ENCODE measurements around the gene PSMB3.
A peak's percentile ranks its signal among the peaks of the same experiment; 100 is the strongest.

PSMB3 gene

GRCh38 chr17:38751808-38752307 is 683 bp upstream of the PSMB3 start:
- peak overlapping the region; percentile 84 for H3K27ac ChIP-seq (ENCODE audit: poor library complexity, severe bottlenecking)
- TF ChIP-seq CTCF (IDR thresholded peaks at IDR 0.05; ENCODE audit: poor library complexity, severe bottlenecking), result no peak
- no peak for DNase-seq (ENCODE audit: low spot score)
- no peaks in the 10 kb centered on the region for H3K9me3 ChIP-seq (ENCODE audit: severe bottlenecking)
- no peaks in the 10 kb centered on the region for H3K4me1 ChIP-seq (ENCODE audit: insufficient read depth, poor library complexity, severe bottlenecking)
- H3K36me3 ChIP-seq (ENCODE audit: low read depth), result peaks cover 31% of the 10 kb centered on the region
- peak overlapping the region; percentile 84 for H3K4me3 ChIP-seq (ENCODE audit: severe bottlenecking)
- ATAC-seq (ENCODE audit: low read depth), result peak; percentile 4; the same call in 2 of the 3 replicates
- no peaks in the 10 kb centered on the region for H3K27me3 ChIP-seq (ENCODE audit: insufficient read depth, poor library complexity, severe bottlenecking)

GRCh38 chr17:38753071-38753506 is 548 bp downstream of the PSMB3 start:
- Histone ChIP-seq H3K4me3 (ENCODE audit: severe bottlenecking) (peak overlapping the region; percentile 84), H3K36me3 (ENCODE audit: low read depth) (peaks cover 43% of the 10 kb centered on the region)
- no peak for DNase-seq (ENCODE audit: low spot score)

GRCh38 chr17:38761612-38762011 is 9.1 kb downstream of the PSMB3 start:
- H3K4me1 ChIP-seq (ENCODE audit: insufficient read depth, poor library complexity, severe bottlenecking), result no peaks in the 10 kb centered on the region
- peaks cover 90% of the 10 kb centered on the region for H3K36me3 ChIP-seq (ENCODE audit: low read depth)
- no peaks in the 10 kb centered on the region for H3K9me3 ChIP-seq (ENCODE audit: severe bottlenecking)
- no peaks in the 10 kb centered on the region for H3K27me3 ChIP-seq (ENCODE audit: insufficient read depth, poor library complexity, severe bottlenecking)
- ATAC-seq (ENCODE audit: low read depth) (no peak), DNase-seq (ENCODE audit: low spot score) (no peak)
- no peak overlapping the region for H3K4me3 ChIP-seq (ENCODE audit: severe bottlenecking)
- no peak for TF ChIP-seq CTCF (IDR thresholded peaks at IDR 0.05; ENCODE audit: poor library complexity, severe bottlenecking)
- H3K27ac ChIP-seq (ENCODE audit: poor library complexity, severe bottlenecking), result no peak overlapping the region

More at GRCh38 chr17:38753071-38753506, 548 bp downstream of the PSMB3 start:
- TF ChIP-seq CTCF (IDR thresholded peaks at IDR 0.05; ENCODE audit: poor library complexity, severe bottlenecking), result no peak
- H3K9me3 ChIP-seq (ENCODE audit: severe bottlenecking), result no peaks in the 10 kb centered on the region
- H3K4me1 ChIP-seq (ENCODE audit: insufficient read depth, poor library complexity, severe bottlenecking), result no peaks in the 10 kb centered on the region
- no peaks in the 10 kb centered on the region for H3K27me3 ChIP-seq (ENCODE audit: insufficient read depth, poor library complexity, severe bottlenecking)
- no peak for ATAC-seq (ENCODE audit: low read depth)
- peak overlapping the region; percentile 84 for H3K27ac ChIP-seq (ENCODE audit: poor library complexity, severe bottlenecking)

- no peak for DNase-seq (ENCODE audit: low spot score)
- Histone ChIP-seq H3K27me3 (ENCODE audit: insufficient read depth, poor library complexity, severe bottlenecking) (no peaks in the 10 kb centered on the region), H3K4me3 (ENCODE audit: severe bottlenecking) (no peak overlapping the region), H3K9me3 (ENCODE audit: severe bottlenecking) (no peaks in the 10 kb centered on the region), H3K36me3 (ENCODE audit: low read depth) (peaks cover 90% of the 10 kb centered on the region), H3K4me1 (ENCODE audit: insufficient read depth, poor library complexity, severe bottlenecking) (no peaks in the 10 kb centered on the region), H3K27ac (ENCODE audit: poor library complexity, severe bottlenecking) (no peak overlapping the region)
- ATAC-seq (ENCODE audit: low read depth), result no peak
- no peak for TF ChIP-seq CTCF (IDR thresholded peaks at IDR 0.05; ENCODE audit: poor library complexity, severe bottlenecking)
These were observed 9.7 kb downstream of the PSMB3 start for GRCh38 chr17:38762231-38762630.

GRCh38 chr17:38766341-38766740 is 13.8 kb downstream of the PSMB3 start:
- Histone ChIP-seq H3K4me3 (ENCODE audit: severe bottlenecking) (no peak overlapping the region), H3K9me3 (ENCODE audit: severe bottlenecking) (no peaks in the 10 kb centered on the region), H3K4me1 (ENCODE audit: insufficient read depth, poor library complexity, severe bottlenecking) (no peaks in the 10 kb centered on the region), H3K27ac (ENCODE audit: poor library complexity, severe bottlenecking) (no peak overlapping the region), H3K36me3 (ENCODE audit: low read depth) (peaks cover 84% of the 10 kb centered on the region), H3K27me3 (ENCODE audit: insufficient read depth, poor library complexity, severe bottlenecking) (no peaks in the 10 kb centered on the region)
- ATAC-seq (ENCODE audit: low read depth) (no peak), DNase-seq (ENCODE audit: low spot score) (no peak)
- TF ChIP-seq CTCF (IDR thresholded peaks at IDR 0.05; ENCODE audit: poor library complexity, severe bottlenecking), result no peak

Measured in RWPE2 (cell line).